CD4-positive, CD25-positive, alpha-beta regulatory T cell (primary cell): ENCODE data around the gene MED17. TPM values are rescaled to one million over a fixed set of nuclear protein-coding genes. Genes with fewer than 3 reads are reported as not detected.

Source experiments
- ATAC-seq, 2 donors: fragments of 150-1000 bp; cut with Tn5 transposase; one replicate each; pipeline ENCODE4 v1.10.0; 2021; ENCODE audit warnings: low read depth in 2 of 2, moderate number of reproducible peaks in 2 of 2, moderate library complexity in 1 of 2
- DNase-seq, 3 donors: peaks; one replicate each; pipeline versions ENCODE4 v3.0.0 to v3.0.0-alpha.2; 2012 to 2022; ENCODE audit warnings: mixed read lengths in 1 of 3
- H3K27ac ChIP-seq: one replicate; pipeline ENCODE4 v1.7.0; 2013; ENCODE audit warnings: mild to moderate bottlenecking, low read length; ENCODE audit not compliant: insufficient read depth, poor library complexity, severe bottlenecking
- H3K27me3 ChIP-seq: one replicate; pipeline ENCODE4 v1.7.0; 2013; ENCODE audit warnings: low read length; ENCODE audit not compliant: control insufficient read depth, insufficient read depth
- H3K36me3 ChIP-seq: one replicate; pipeline ENCODE4 v1.7.0; 2013; ENCODE audit warnings: mild to moderate bottlenecking, low read length, moderate library complexity; ENCODE audit not compliant: control insufficient read depth, insufficient read depth
- H3K4me1 ChIP-seq: 2 replicates; pipeline ENCODE4 v1.7.0; 2013; ENCODE audit warnings: mild to moderate bottlenecking, low read length; ENCODE audit not compliant: insufficient read depth, control insufficient read depth, poor library complexity, severe bottlenecking
- H3K4me3 ChIP-seq: one replicate; pipeline ENCODE4 v1.7.0; 2013; ENCODE audit warnings: low read depth, mild to moderate bottlenecking, low read length, moderate library complexity
- H3K9me3 ChIP-seq, 2 experiments: 1 replicate in 1 of 2; 2 replicates in 1 of 2; pipeline ENCODE4 v1.7.0; 2013; ENCODE audit warnings: low read length in 2 of 2, mild to moderate bottlenecking in 1 of 2, moderate library complexity in 1 of 2; ENCODE audit not compliant: control insufficient read depth in 2 of 2
- H3K27ac Mint-ChIP-seq, 3 donors: one replicate each; pipeline ENCODE4 v1.8.0; 2020 to 2022; ENCODE audit warnings: mild to moderate bottlenecking in 3 of 3, mixed read lengths in 3 of 3, moderate library complexity in 2 of 3
- H3K27me3 Mint-ChIP-seq: one replicate; pipeline ENCODE4 v1.8.0; 2022; ENCODE audit warnings: mild to moderate bottlenecking, mixed read lengths
- H3K36me3 Mint-ChIP-seq: one replicate; pipeline ENCODE4 v1.8.0; 2020; ENCODE audit warnings: mixed read lengths
- H3K4me1 Mint-ChIP-seq, 4 donors: one replicate each; pipeline ENCODE4 v1.8.0; 2020 to 2022; ENCODE audit warnings: mixed read lengths in 4 of 4, mild to moderate bottlenecking in 1 of 4
- H3K4me3 Mint-ChIP-seq, 4 donors: one replicate each; pipeline ENCODE4 v1.8.0; 2020 to 2022; ENCODE audit warnings: mild to moderate bottlenecking in 4 of 4, mixed read lengths in 4 of 4, moderate library complexity in 3 of 4
- H3K9me3 Mint-ChIP-seq, 7 donors: one replicate each; pipeline ENCODE4 v1.8.0; 2020 to 2022; ENCODE audit warnings: mixed read lengths in 7 of 7, mild to moderate bottlenecking in 3 of 7, moderate library complexity in 2 of 7
- polyA plus RNA-seq, 4 donors: library from polyadenylated mRNA; unstranded; fragments of 300-500 nt; fragmentation: Illumina TruSeq; gene quantifications; one replicate each; pipeline ENCODE4 v1.2.3, GENCODE V29; 2021
- total RNA-seq: library from RNA; stranded (reverse); gene quantifications from one replicate; pipeline ENCODE4 v1.2.3, GENCODE V29; 2022

MED17 gene
- total and polyA plus RNA-seq, 5 donors from 2014 or later = 17.7 to 63.8 (median 22.6) TPM

GRCh38 chr11:93858121-93858775 is 74.2 kb downstream of the MED17 start:
- Histone ChIP-seq H3K9me3 (no peaks in the 10 kb centered on the region), H3K27me3 (no peaks in the 10 kb centered on the region), H3K4me1 (no peaks in the 10 kb centered on the region), H3K36me3 (no peaks in the 10 kb centered on the region), H3K4me3 (no peak overlapping the region), H3K27ac (no peak overlapping the region)
- DNase-seq = no peak
- Mint-ChIP-seq H3K27me3 (peaks cover 25% of the 10 kb centered on the region), H3K36me3 (no peaks in the 10 kb centered on the region), H3K27ac (no peak overlapping the region), H3K4me1 (no peaks in the 10 kb centered on the region), H3K4me3 (no peak overlapping the region), H3K9me3 (peaks cover 0 to 1% (median 0%) of the 10 kb centered on the region in 7 donors)
- no peak for ATAC-seq

- no peaks in the 10 kb centered on the region for H3K36me3 ChIP-seq
- Mint-ChIP-seq H3K27me3 (peaks cover 4% of the 10 kb centered on the region), H3K9me3 (peaks cover 0 to 1% (median 0%) of the 10 kb centered on the region in 7 donors), H3K4me1 (no peaks in the 10 kb centered on the region), H3K4me3 (no peak overlapping the region), H3K36me3 (no peaks in the 10 kb centered on the region), H3K27ac (no peak overlapping the region)
- DNase-seq = no peak
- no peak overlapping the region for H3K27ac ChIP-seq
- no peak overlapping the region for H3K4me3 ChIP-seq
- H3K27me3 ChIP-seq = no peaks in the 10 kb centered on the region
- no peaks in the 10 kb centered on the region for H3K4me1 ChIP-seq
- H3K9me3 ChIP-seq = no peaks in the 10 kb centered on the region
- ATAC-seq = no peak
Measured at GRCh38 chr11:93861808-93862207, 77.7 kb downstream of the MED17 start.

Other genes with a start within 250 kb of the MED17 start
- 6.5 TPM for gene SMCO4, start 240.9 kb upstream of the MED17 start, total RNA-seq
- gene SMCO4, start 240.9 kb upstream of the MED17 start, polyA plus RNA-seq = 10 to 100 TPM in 1 of 4 donors, 1 to 10 TPM in 3; 4.8 to 12.8 (median 4.9) TPM
- gene CEP295, start 122.6 kb upstream of the MED17 start, total RNA-seq = 11.9 TPM
- 1 to 10 TPM; 1.2 to 1.7 (median 1.5) TPM for gene CEP295, start 122.6 kb upstream of the MED17 start, polyA plus RNA-seq
- 162 TPM for gene TAF1D, start 42.8 kb upstream of the MED17 start, total RNA-seq
- gene TAF1D, start 42.8 kb upstream of the MED17 start, polyA plus RNA-seq = 10 to 100 TPM; 18.2 to 22.7 (median 19.4) TPM
- gene C11orf54, start 42.6 kb upstream of the MED17 start, total RNA-seq = 15.3 TPM
- gene C11orf54, start 42.6 kb upstream of the MED17 start, polyA plus RNA-seq = 10 to 100 TPM; 19.5 to 23.2 (median 21.8) TPM
- not detected for gene VSTM5, start 66.3 kb downstream of the MED17 start, total RNA-seq
- gene VSTM5, start 66.3 kb downstream of the MED17 start, polyA plus RNA-seq = under 1 TPM in 1 of 4 donors, not detected in 3; 0.28 TPM
- not detected for gene HEPHL1, start 237.1 kb downstream of the MED17 start, total RNA-seq
- gene HEPHL1, start 237.1 kb downstream of the MED17 start, polyA plus RNA-seq = not detected